ENCODE results near the gene C5orf15.
A peak's percentile ranks its signal among the peaks of the same experiment; 100 is the strongest.

C5orf15 gene

DNA sequence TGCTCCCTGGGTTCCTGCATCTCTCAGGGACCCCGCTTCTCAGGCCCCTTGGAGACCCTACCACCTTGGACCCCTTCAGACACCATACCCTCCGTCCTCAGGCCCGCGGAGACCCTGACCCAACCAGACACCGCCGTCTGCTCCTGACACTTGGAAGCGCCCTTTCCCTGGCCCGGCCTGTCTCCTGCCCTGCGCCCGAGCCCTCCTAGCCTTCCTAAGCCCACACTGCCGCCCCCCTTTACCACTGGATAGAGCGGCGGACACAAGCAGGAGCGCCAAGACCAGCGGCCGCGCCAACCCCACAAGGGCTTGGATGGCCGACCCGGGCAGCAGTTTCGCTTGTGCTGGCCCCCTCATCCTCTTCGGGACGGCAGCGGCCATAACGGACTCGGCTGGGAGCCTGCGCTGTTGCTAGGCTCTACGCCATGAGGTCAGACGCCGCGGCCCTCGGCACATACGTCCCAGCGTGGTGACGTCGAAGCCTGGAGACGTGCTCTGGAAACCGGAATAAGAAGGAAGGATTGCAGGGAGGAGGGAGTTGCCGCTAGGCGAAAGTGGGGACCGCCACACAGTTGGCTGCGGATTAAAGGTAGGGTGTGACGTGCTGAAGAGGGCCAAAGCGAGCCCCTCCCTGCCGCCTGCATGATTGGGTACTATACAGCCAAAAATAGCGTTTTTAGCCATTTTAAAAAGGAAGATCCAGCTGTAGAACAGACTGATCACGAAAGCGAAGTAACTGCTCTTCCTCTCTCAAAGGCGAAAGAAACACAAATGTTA is at the start of gene C5orf15:
Gene C5orf15 (minus strand): TSS at position 422 of the 777 bp plus-strand sequence. CDS start 41 bp downstream, at position 381.
- DNase-seq = peak; percentile 82

DNA sequence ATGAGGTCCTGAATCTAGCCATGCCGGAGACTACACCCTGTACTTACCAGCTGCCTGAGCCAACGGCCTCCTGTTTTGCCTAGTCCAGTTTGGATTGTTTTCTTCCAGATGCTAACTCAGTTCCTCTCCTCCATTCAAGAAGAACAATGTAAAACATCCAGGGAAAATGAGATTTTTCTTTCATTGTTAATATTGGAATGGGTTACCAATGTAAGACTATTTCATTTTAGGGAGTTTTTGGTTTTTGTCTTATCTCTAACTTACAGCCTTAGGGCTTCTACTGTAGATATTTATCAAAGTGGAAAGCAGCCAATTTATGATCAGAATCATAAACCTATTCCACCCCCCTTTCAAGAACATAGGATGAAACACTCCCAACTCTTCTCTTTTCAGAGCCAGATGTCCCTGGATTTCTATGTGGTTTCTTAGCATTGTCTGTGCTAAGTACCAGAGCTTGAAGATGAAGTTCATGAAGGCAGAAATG is 39.9 kb upstream of the C5orf15 start:
- no peak for DNase-seq

DNA sequence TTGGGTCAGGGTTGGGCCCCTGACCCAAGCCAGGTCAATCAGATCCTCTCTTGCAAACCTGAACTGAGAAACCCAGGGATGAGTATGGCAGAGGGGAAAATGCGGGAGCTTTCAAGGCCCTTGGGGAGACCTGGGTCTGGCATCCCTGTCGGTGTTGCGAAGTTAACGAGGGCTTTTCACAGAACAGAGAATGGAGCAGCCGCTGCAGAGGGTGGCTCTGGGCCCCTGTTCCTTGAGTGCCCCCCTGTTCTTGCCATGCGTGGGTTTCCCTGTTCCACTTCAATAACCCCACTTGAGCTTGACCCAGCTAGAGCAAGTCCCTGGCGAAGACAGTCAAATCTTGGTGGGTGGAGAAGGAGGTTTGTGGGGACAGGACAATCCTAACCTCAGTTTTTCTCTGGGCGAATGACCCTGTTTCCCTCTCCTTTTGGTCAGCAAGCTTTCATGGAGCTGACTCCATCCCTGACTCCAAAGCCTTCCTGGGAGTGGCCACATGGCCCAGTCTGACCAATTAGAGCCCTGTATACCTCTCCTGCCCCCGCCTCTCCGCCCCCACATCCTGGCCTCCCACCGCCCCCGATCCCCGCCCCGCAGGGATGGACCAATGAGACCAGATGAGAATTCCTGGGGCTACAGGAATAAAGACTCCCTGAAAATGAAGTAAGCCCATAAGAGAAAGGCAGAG is 39.3 kb upstream of the C5orf15 start:
- no peak for DNase-seq

- DNase-seq = no peak
These were observed 37.7 kb upstream of the C5orf15 start for GRCh38 chr5:134006115-134006514.

DNA sequence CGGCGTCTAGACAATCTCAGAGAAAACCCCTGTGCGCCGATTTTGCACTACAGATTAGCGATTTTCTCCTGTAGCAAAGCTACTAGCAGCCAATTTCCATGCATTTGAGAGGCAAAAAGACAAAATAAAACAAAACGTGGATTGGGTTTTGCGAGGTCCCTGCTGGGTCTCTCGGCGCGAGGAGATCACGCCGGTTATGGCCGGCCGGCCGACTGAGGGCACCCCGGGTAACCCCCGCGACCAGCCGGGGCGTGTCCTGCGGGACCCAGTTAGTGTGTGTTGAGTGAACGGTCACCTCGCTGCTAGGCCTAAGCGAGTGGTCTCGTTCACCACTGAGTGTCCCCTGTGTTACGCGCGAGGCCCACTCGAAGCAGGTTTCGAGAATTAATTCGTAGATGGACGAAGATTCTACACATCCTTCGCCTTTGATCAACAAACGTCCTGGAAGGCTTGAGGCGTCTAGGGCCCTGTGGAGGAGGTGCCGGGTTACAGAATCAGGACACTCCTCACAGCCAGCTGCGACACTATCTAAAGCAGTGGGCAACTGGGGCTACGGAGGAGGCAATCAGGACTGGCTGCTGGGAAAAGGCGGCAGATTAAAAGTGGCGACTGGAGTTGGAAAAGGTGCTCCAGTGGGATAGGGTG is 37.1 kb upstream of the C5orf15 start:
- no peak for DNase-seq

DNA sequence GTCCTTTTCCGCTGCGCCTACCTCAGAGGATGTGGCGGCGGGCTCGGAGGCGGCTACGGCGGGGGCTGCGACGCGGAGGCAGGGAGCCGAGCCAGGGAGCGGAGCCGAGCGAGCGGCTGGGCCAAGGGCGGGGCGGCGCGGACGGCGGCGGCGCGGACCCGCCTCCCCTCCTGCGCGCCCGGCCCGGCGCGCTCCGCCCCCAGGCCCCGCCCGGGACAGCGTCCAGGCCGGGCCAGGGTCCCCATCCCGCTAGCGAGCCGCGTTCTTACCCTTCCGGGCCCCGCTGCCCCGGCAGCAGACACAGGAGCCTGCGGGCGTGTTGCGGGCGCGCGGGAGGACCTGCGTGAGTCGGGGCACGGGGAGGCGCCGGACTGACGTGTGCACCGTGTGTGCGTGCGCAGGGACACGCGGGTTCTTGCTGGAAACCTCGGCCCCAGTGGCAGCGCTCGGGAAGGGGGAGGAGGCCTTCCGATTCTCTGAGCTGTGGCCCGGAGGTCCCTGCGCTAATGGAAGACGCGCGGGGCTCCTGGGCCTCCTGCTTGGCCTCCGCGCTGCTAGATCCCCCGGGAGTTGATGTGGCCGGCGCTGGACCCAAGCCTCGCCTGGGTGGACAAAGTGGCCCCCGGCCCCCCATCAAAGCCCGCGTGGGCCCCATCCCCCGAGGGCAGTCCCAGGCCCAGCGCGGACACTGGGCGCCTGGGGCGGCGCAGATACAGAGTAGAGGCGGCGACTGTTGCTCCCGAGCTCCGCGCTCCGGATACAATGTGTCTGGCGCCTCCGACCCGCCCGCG is 36.4 kb upstream of the C5orf15 start, which contains the start of gene VDAC1:
Gene VDAC1 (minus strand): TSS at position 350 of the 791 bp plus-strand sequence. CDS start 11,963 bp downstream, outside the sequence.
- peak; percentile 32 for DNase-seq

- peak; percentile 10 for DNase-seq
These were observed 35.6 kb upstream of the C5orf15 start for GRCh38 chr5:134003817-134004625.

GRCh38 chr5:134003064-134003816 is 34.8 kb upstream of the C5orf15 start:
- no peak for DNase-seq

GRCh38 chr5:134001938-134002731 is 33.7 kb upstream of the C5orf15 start:
- no peak for DNase-seq

DNA sequence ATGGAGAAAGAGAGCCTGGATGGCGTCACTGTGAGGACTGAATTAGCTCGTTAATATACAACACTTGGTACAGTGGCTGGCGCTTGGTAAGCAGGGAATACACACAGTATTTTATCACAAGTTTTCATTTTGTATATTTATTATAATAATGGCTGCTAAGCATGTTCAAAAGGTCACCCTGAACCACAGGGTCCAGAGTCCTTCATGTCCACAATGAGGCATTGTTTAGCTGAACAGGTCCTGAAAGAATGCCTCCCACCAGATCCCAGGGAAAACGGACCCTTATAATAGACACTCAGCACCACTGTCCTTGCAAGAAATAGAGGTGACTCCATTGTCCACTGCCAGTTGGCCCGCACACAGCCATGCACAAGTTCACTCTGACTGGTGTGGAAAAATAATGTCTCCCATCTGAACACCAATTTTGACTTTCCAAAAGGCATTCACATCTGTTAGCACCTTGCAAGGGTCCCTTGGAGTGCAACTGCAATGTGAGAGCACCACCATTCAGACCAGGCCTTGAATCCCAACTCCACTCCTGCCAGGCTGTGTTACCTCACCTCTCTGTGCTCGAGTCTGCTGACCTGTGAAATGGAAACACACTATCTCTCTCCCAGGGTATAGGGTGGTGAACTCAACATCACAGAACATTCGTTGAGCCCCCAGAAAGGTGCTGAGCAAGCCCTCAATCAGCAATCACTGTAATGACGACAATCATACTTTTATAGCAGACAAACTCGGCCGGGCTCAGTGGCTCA is 32.5 kb upstream of the C5orf15 start:
- no peak for DNase-seq

DNA sequence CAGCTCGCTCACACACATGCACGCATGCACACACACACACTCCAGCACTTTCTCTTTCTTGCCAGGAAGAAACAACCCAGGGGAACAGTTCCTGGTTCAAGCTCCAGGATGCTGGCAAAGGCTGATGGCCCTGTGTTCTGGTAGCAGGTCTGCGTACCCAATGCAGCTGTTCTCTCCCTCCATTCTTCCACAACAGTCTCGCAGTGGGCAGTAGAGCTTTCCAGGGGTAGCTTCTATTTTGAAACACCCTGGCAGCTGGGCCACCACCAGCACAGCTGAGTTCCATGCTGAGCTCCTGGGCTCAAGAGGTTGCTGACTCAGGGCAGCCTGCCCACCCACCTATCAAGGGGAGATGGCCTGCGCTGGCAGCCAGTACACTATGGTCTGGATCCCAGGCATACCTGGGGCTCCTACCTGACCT is 31.7 kb upstream of the C5orf15 start:
- no peak for DNase-seq

GRCh38 chr5:133998807-133999206 is 30.4 kb upstream of the C5orf15 start:
- DNase-seq = no peak

- DNase-seq = no peak
These were observed 29.6 kb upstream of the C5orf15 start for GRCh38 chr5:133998042-133998441.

- no peak for DNase-seq
These were observed 28.3 kb upstream of the C5orf15 start for GRCh38 chr5:133996683-133997252.

GRCh38 chr5:133995883-133996563 is 27.6 kb upstream of the C5orf15 start:
- no peak for DNase-seq

GRCh38 chr5:133995341-133995740 is 26.9 kb upstream of the C5orf15 start:
- no peak for DNase-seq

DNA sequence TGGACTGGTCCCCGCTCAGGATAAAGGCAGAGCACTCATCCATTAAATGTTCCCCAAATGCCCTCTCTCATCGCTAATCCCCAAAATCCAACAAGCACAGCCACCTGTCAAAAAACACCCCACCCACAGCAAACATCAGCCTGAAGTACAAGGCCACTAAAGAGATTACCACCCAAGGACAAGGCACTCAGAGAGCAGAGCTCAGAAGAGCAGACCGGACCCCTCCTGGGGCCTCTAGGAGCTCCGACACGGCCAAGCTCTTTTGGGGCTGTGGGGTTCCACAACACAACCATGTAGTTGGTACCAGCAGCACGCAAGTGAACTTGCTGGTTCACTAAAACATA is 26.5 kb upstream of the C5orf15 start:
- no peak for DNase-seq

DNA sequence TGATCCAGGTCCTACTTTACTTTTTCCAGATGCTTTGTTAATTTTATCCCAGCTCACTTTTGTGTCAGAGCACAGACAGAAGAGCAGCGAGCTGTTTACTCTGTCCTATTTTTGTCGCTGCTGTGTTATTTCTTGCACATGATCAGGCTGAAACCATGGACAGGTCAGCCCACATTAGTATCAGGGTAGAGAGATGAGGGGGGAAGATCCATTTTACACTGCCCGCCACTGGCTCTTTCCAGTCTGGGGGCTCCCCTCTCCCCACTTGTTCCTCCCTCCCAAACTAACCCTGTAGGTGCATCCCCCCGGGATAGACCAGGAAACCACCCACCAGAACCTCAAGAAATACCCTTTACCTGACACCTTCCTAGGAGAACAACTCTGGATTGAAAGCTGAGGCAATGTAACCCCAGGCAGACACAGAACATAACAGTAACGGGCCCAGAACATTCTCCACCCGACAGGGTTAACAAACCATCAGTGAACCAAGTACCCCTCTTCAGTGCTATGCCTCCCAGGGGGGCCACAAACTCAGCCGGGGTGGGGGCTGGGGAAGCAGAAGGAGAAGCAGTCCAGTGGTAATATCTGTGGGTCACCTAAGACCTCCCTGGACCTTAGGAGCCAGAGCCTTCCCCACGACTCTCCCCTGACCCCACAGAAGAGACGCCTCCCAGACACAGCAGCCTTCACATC is 26.0 kb upstream of the C5orf15 start:
- DNase-seq = no peak

Measured in NCI-H510A treated with DMSO at 0.1 percent for 48 hours (cell line).